GM12892 (cell line): ENCODE results near the gene MDH2.

Experiments used
- POLR2A ChIP-seq: IDR thresholded peaks from 2 replicates; pipeline ENCODE4 v1.6.1; 2011; ENCODE audit warnings: low read depth, low read length, control low read depth
- POLR2AphosphoS5 ChIP-seq: IDR thresholded peaks from 2 replicates; pipeline ENCODE4 v1.6.1; 2011; ENCODE audit warnings: low read depth, low read length, control low read depth

DNA sequence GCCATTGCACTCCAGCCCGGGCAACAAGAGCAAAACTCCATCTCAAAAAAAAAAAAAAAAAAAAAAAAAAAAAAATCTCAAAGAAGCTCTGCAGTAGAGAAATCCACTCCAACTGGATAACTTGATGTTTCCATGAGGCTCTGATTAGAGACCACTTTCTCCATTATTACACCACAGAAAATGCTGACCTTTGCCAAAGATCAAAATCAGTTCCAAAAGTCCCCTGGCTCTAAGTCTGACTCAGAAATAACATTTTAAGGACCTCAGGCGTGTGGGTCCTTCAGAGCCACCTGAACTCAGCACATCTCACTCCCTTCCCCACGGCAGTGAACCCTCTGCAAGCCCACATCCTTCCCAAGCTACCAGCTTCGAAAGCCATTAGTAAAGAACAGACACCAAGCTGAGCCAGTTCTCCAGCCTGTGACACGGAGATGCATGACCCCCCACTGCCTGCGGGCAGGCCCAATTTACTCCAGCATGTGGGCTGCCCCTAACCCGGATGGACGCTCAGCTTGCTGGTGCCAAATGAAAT, 39.7 kb upstream of the MDH2 start:
- TF ChIP-seq POLR2AphosphoS5 (no peak), POLR2A (no peak)
